GM12878 (cell line): ENCODE data around the gene MYL12B. TPM values are rescaled to one million over a fixed set of nuclear protein-coding genes. Genes with fewer than 3 reads are reported as not detected.

Source experiments
- ATAC-seq: fragments of 200-7000 bp; cut with Tn5 transposase; 3 replicates; pipeline ENCODE4 v1.9.1; 2020; ENCODE audit warnings: mild to moderate bottlenecking, moderate library complexity
- BruUV-seq: library from RNA; stranded (reverse); fragments of 400-500 nt; replicated peaks from 2 replicates; lab custom pipeline; 2021; lab: Mats Ljungman, UMichigan
- CTCF ChIA-PET: fragments of 300-600 bp; sonication (Branson Sonifier 250); formaldehyde crosslinking; extraction: SDS; loops from one replicate; lab custom pipeline; 2021; ENCODE audit warnings: inconsistent platforms; lab: Yijun Ruan, JAX
- POLR2A ChIA-PET: fragments of 350-600 bp; formaldehyde crosslinking; extraction: SDS; loops from one replicate; lab custom pipeline; 2021; ENCODE audit warnings: inconsistent platforms; lab: Charles Lee
- RAD21 ChIA-PET: fragments of 300-600 bp; sonication (Branson Sonifier 250); formaldehyde crosslinking; loops from one replicate; lab custom pipeline; 2023; ENCODE audit warnings: antibody characterized with exemption; ENCODE audit not compliant: unreplicated experiment; lab: Charles Lee
- SMC1A ChIA-PET: fragments of 300-600 bp; sonication (Branson Sonifier 250); formaldehyde crosslinking; loops from one replicate; lab custom pipeline; 2023; ENCODE audit not compliant: unreplicated experiment, uncharacterized antibody; lab: Charles Lee
- DNase-seq: peaks from one replicate; pipeline ENCODE4 v3.0.0-alpha.2; 2011; ENCODE audit warnings: low read depth, low spot score
- FAIRE-seq: peaks from 3 replicates; lab custom pipeline; 2011; peaks lifted over from hg19 to GRCh38; lab: Jason Lieb, UNC
- H2AFZ ChIP-seq: 2 replicates; pipeline ENCODE4 v1.6.0; 2011; ENCODE audit warnings: low read depth, low read length, control low read depth; ENCODE audit not compliant: control insufficient read depth
- H3K27ac ChIP-seq: 2 replicates; pipeline ENCODE4 v1.5.1; 2011; ENCODE audit warnings: control low read depth; ENCODE audit not compliant: control insufficient read depth, insufficient read depth
- H3K27me3 ChIP-seq, 2 experiments: replicated peaks in 1 of 2; 2 replicates each; pipeline versions ENCODE4 v1.6.0 to v1.6.1; 2011; ENCODE audit warnings: low read length in 1 of 2; ENCODE audit not compliant: control insufficient read depth in 2 of 2, insufficient read depth in 2 of 2
- H3K36me3 ChIP-seq, 2 experiments: 2 replicates each; pipeline ENCODE4 v1.5.1; 2011; ENCODE audit warnings: low read length in 1 of 2; ENCODE audit not compliant: control insufficient read depth in 2 of 2, insufficient read depth in 2 of 2
- H3K4me1 ChIP-seq: 2 replicates; pipeline ENCODE4 v1.6.1; 2011; ENCODE audit warnings: mild to moderate bottlenecking, low read length, moderate library complexity, mixed read lengths; ENCODE audit not compliant: control insufficient read depth, insufficient read depth
- H3K4me2 ChIP-seq: 2 replicates; pipeline ENCODE4 v1.6.0; 2011; ENCODE audit warnings: control low read depth; ENCODE audit not compliant: control insufficient read depth, insufficient read depth
- H3K4me3 ChIP-seq: fragments of 200-600 bp; sonication (generic); 2 replicates; pipeline ENCODE4 v1.5.1; 2016
- H3K79me2 ChIP-seq: 2 replicates; pipeline ENCODE4 v1.6.0; 2011; ENCODE audit warnings: low read length; ENCODE audit not compliant: control insufficient read depth, insufficient read depth
- H3K9ac ChIP-seq: 2 replicates; pipeline ENCODE4 v1.8.0; 2011; ENCODE audit warnings: low read length, control low read depth, mixed read lengths; ENCODE audit not compliant: control insufficient read depth, insufficient read depth
- H3K9me3 ChIP-seq: replicated peaks from 3 replicates; pipeline ENCODE4 v1.5.1; 2011; ENCODE audit warnings: mild to moderate bottlenecking, low read length; ENCODE audit not compliant: control insufficient read depth, insufficient read depth
- H4K20me1 ChIP-seq: 2 replicates; pipeline ENCODE4 v1.6.0; 2011; ENCODE audit not compliant: control insufficient read depth, insufficient read depth
- CEBPB ChIP-seq, 2 experiments: fragments of 150-350 bp in 1 of 2; IDR thresholded peaks; 2 replicates each; pipeline ENCODE4 v1.6.1; 2012 to 2014; ENCODE audit warnings: low read depth in 2 of 2, low read length in 2 of 2, borderline replicate concordance in 1 of 2, inconsistent platforms in 1 of 2
- CHD1 ChIP-seq: IDR thresholded peaks from 2 replicates; pipeline ENCODE4 v1.6.1; 2012; ENCODE audit warnings: low read depth, low read length, improper control_type of control experiment
- EED ChIP-seq: sonication (generic); IDR thresholded peaks from 2 replicates; pipeline ENCODE4 v1.6.1; 2016; ENCODE audit warnings: antibody characterized with exemption, low read depth
- GATAD2B ChIP-seq: fragments of 450-650 bp; conservative IDR thresholded peaks from 2 replicates; pipeline ENCODE4 v1.6.1; 2017; ENCODE audit warnings: low read depth, mild to moderate bottlenecking, moderate library complexity
- HCFC1 ChIP-seq: fragments of 150-350 bp; IDR thresholded peaks from 2 replicates; pipeline ENCODE4 v1.6.1; 2014; ENCODE audit warnings: low read length
- HDAC2 ChIP-seq: fragments of 200-600 bp; sonication (generic); IDR thresholded peaks from 2 replicates; pipeline ENCODE4 v1.6.1; 2017
- MLLT1 ChIP-seq: fragments of 450-650 bp; IDR thresholded peaks from 2 replicates; pipeline ENCODE4 v1.6.1; 2016; ENCODE audit warnings: mild to moderate bottlenecking
- NFYA ChIP-seq: IDR thresholded peaks from 2 replicates; pipeline ENCODE4 v1.6.1; 2011; ENCODE audit warnings: low read depth, mild to moderate bottlenecking, low read length, improper control_type of control experiment, borderline replicate concordance
- NR2C2 ChIP-seq: IDR thresholded peaks from 2 replicates; pipeline ENCODE4 v1.6.1; 2011; ENCODE audit warnings: borderline replicate concordance, low read depth; ENCODE audit not compliant: control insufficient read depth, insufficient read length
- PBX3 ChIP-seq: IDR thresholded peaks from 2 replicates; pipeline ENCODE4 v1.6.1; 2011; ENCODE audit warnings: mild to moderate bottlenecking, low read depth, low read length, moderate library complexity; ENCODE audit not compliant: insufficient replicate concordance
- RAD21 ChIP-seq: IDR thresholded peaks from 2 replicates; pipeline ENCODE4 v1.6.1; 2011; ENCODE audit warnings: mild to moderate bottlenecking, low read depth, low read length, moderate library complexity; ENCODE audit not compliant: insufficient read depth
- RCOR1 ChIP-seq: conservative IDR thresholded peaks from 2 replicates; pipeline ENCODE4 v1.6.1; 2012; ENCODE audit warnings: low read depth, low read length, improper control_type of control experiment
- TCF12 ChIP-seq: IDR thresholded peaks from 2 replicates; pipeline ENCODE4 v1.6.1; 2011; ENCODE audit warnings: low read depth, mild to moderate bottlenecking, low read length
- USF2 ChIP-seq: IDR thresholded peaks from 2 replicates; pipeline ENCODE4 v1.6.1; 2011; ENCODE audit warnings: low read depth, low read length, improper control_type of control experiment, borderline replicate concordance
- YY1 ChIP-seq: IDR thresholded peaks from 2 replicates; pipeline ENCODE4 v1.6.1; 2011; ENCODE audit warnings: low read depth, mild to moderate bottlenecking, low read length
- ZNF24 ChIP-seq: fragments of 450-650 bp; IDR thresholded peaks from 2 replicates; pipeline ENCODE4 v1.6.1; 2017; ENCODE audit warnings: antibody characterized with exemption, mild to moderate bottlenecking
- ZSCAN29 ChIP-seq: fragments of 450-650 bp; IDR thresholded peaks from 2 replicates; pipeline ENCODE4 v1.6.1; 2017; ENCODE audit warnings: mild to moderate bottlenecking, moderate library complexity
- WGBS: methylation state at CpG from one replicate; pipeline ENCODE4 v1.1.6; 2016; ENCODE audit warnings: low lambda C conversion rate; ENCODE audit not compliant: insufficient replicate concordance, insufficient coverage; ENCODE audit errors: missing lambda C conversion rate; 5-methylcytosine and 5-hydroxymethylcytosine counted together
- in situ Hi-C: fragments of 300-500 bp; cut with MboI; formaldehyde crosslinking; loops from 9 replicates; pipeline ENCODE4 v1.14.3; 2018; ENCODE audit warnings: mixed read lengths
- intact Hi-C: fragments of 100-400 bp; cut with micrococcal nuclease; formaldehyde crosslinking; loops from one replicate; pipeline ENCODE4 v1.14.2; 2022; ENCODE audit not compliant: unreplicated experiment
- polyA plus RNA-seq, 11 experiments: library from polyadenylated mRNA; depleted of rRNA in 4 of 11; unstranded in 6 of 11; stranded (reverse) in 5 of 11; fragments of >200 nt; fragmentation: Nextera tagmentation in 4 of 11; fragmentation: Illumina TruSeq in 1 of 11; extraction: Ambion mirVana in 4 of 11; extraction: Trizol in 1 of 11; gene quantifications; 1 replicate in 1 of 11; 2 replicates in 10 of 11; pipeline versions ENCODE4 v1.2.1 to v1.2.3, GENCODE V29; 2011 to 2016; ENCODE audit warnings: inconsistent platforms in 2 of 11, missing spikeins in 2 of 11, low read depth in 1 of 11
- total RNA-seq, 4 experiments: library from RNA; depleted of rRNA in 3 of 4; stranded (reverse); fragments of >200 nt in 3 of 4; fragmentation: Illumina TruSeq in 1 of 4; extraction: Trizol in 1 of 4; gene quantifications; 2 replicates each; pipeline versions ENCODE4 v1.2.1 to v1.2.3, GENCODE V29; 2013 to 2021

The MYL12B gene
- total and polyA plus RNA-seq, 10 of the 15 experiments (the other 5 are each of a cell fraction or from before 2014, with no cell fraction given), result 179 to 739 (median 400) TPM

GRCh38 chr18:3212657-3213056, 49.3 kb upstream of the MYL12B start:
- in situ Hi-C loops, result no loop called here
- CTCF ChIA-PET, result interaction anchor here (1.1 kb wide), 1 partner anchor 33 kb away, joined by 6 read pairs; no protein-coding TSS in a partner anchor
- RAD21 ChIA-PET, result no interaction called here
- TF ChIP-seq ZSCAN29 (no peak), TCF12 (no peak), RCOR1 (no peak), CHD1 (no peak), EED (no peak), YY1 (no peak), HDAC2 (no peak), USF2 (no peak), MLLT1 (no peak), ZNF24 (no peak), GATAD2B (no peak), CEBPB (IDR thresholded peaks at IDR 0.05; ENCODE audit: borderline replicate concordance in 1 of 2, low read depth in 2 of 2, low read length in 2 of 2) (no peak), NFYA (no peak), PBX3 (no peak), RAD21 (no peak), HCFC1 (no peak), NR2C2 (no peak)
- TF ChIP-seq, all 136 proteins: peak for 0
- H3K79me2 ChIP-seq, result no peaks in the 10 kb centered on the region
- no peaks in the 10 kb centered on the region for H3K9me3 ChIP-seq
- no peak overlapping the region for H2AFZ ChIP-seq
- ChIA-PET POLR2A (no interaction called here), SMC1A (interaction anchor here (1.2 to 3.9 kb wide), 2 partner anchors 33 to 38 kb away, joined by 4 to 15 read pairs; no protein-coding TSS in a partner anchor)
- H3K9ac ChIP-seq, result no peak overlapping the region
- DNase-seq, result no peak
- H3K4me2 ChIP-seq, result no peak overlapping the region
- no peak for ATAC-seq
- no peaks in the 10 kb centered on the region for H4K20me1 ChIP-seq
- H3K27me3 ChIP-seq, result no peaks in the 10 kb centered on the region
- no peak overlapping the region for H3K4me3 ChIP-seq
- intact Hi-C loops, result loop anchor here (5.0 kb wide), 1 partner anchor 60 kb away; no protein-coding TSS in a partner anchor
- no peaks in the 10 kb centered on the region for H3K36me3 ChIP-seq
- no TSS peak for BruUV-seq
- no peak overlapping the region for H3K27ac ChIP-seq
- H3K4me1 ChIP-seq, result no peaks in the 10 kb centered on the region
- WGBS, result 54% methylated on average over 4 of the region's 4 CpGs
- FAIRE-seq, result no peak
